ENCODE data around the gene CBFA2T3.

DNA sequence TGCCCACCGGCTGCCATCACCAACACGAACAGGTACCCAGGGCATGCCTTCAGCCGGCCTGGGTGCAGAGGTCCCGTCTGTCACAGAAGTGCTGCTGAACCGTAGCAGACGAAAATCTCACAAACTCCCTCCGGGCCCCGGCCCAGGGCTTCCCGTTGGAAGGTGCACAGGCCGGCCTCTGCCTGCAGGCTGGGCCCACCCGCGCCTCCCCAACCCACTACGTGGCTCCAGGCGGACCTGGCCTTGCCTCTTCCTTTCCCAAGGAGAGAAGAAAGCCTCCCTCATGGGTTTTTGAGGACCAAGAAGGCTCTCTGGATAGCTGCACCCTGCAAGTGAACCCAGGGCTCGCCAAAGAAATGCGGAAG is 65.1 kb downstream of the CBFA2T3 start:
- no peak for TF ChIP-seq YY1 (IDR thresholded peaks at IDR 0.05; ENCODE audit: insufficient read depth, insufficient read length)
- no peak for TF ChIP-seq SUZ12 (IDR thresholded peaks at IDR 0.05; ENCODE audit: extremely low read depth, insufficient read depth, insufficient read length)
